GM12892 (cell line): Measurements from ENCODE around the gene SARM1.

ENCODE experiments used
- POLR2A ChIP-seq: IDR thresholded peaks from 2 replicates; pipeline ENCODE4 v1.6.1; 2011; ENCODE audit warnings: low read depth, low read length, control low read depth
- POLR2AphosphoS5 ChIP-seq: IDR thresholded peaks from 2 replicates; pipeline ENCODE4 v1.6.1; 2011; ENCODE audit warnings: low read depth, low read length, control low read depth

- TF ChIP-seq POLR2A (no peak), POLR2AphosphoS5 (no peak)
Observed at GRCh38 chr17:28379814-28380801, 8.6 kb downstream of the SARM1 start.
